ENCODE results near the gene DGCR8.

Gene DGCR8

GRCh38 chr22:20056696-20057386, 23.2 kb upstream of the DGCR8 start:
- no peak overlapping the region for H3K27ac ChIP-seq (ENCODE audit: low read depth, low read length)
- no peaks in the 10 kb centered on the region for H3F3A ChIP-seq (ENCODE audit: insufficient read depth)
- TF ChIP-seq CTCF (IDR thresholded peaks at IDR 0.05; ENCODE audit: insufficient read depth, low read length, poor library complexity, severe bottlenecking) (no peak), EZH2phosphoT487 (conservative IDR thresholded peaks at IDR 0.05; ENCODE audit: low read length) (no peak)
- H4K20me1 ChIP-seq (ENCODE audit: low read depth, low read length) = no peaks in the 10 kb centered on the region
- no peak overlapping the region for H3K4me3 ChIP-seq (ENCODE audit: insufficient read depth, low read length, poor library complexity, severe bottlenecking)
- no peak overlapping the region for H3K4me2 ChIP-seq (ENCODE audit: low read depth, low read length, poor library complexity, severe bottlenecking)
- H3K9me2 ChIP-seq (replicated peaks; ENCODE audit: insufficient read depth, low read length) = no peaks in the 10 kb centered on the region
- no peaks in the 10 kb centered on the region for H3K79me2 ChIP-seq (ENCODE audit: insufficient read depth, low read length)
- no peaks in the 10 kb centered on the region for H3K36me3 ChIP-seq (ENCODE audit: low read length)
- no peaks in the 10 kb centered on the region for H3K27me3 ChIP-seq (ENCODE audit: low read length)
- H2AFZ ChIP-seq (ENCODE audit: low read depth, low read length, severe bottlenecking) = no peak overlapping the region
- no peak overlapping the region for H3K9ac ChIP-seq (ENCODE audit: low read length)
- H3K9me3 ChIP-seq (ENCODE audit: insufficient read depth, low read length) = no peaks in the 10 kb centered on the region

GRCh38 chr22:20057596-20058268, 22.3 kb upstream of the DGCR8 start:
- H3K9me3 ChIP-seq (ENCODE audit: insufficient read depth, low read length) = no peaks in the 10 kb centered on the region
- no peaks in the 10 kb centered on the region for H3K9me2 ChIP-seq (replicated peaks; ENCODE audit: insufficient read depth, low read length)
- no peaks in the 10 kb centered on the region for H3K79me2 ChIP-seq (ENCODE audit: insufficient read depth, low read length)
- TF ChIP-seq CTCF (IDR thresholded peaks at IDR 0.05; ENCODE audit: insufficient read depth, low read length, poor library complexity, severe bottlenecking) = no peak
- TF ChIP-seq EZH2phosphoT487 (conservative IDR thresholded peaks at IDR 0.05; ENCODE audit: low read length) = no peak
- no peak overlapping the region for H3K9ac ChIP-seq (ENCODE audit: low read length)
- no peak overlapping the region for H3K4me3 ChIP-seq (ENCODE audit: insufficient read depth, low read length, poor library complexity, severe bottlenecking)
- H3K27me3 ChIP-seq (ENCODE audit: low read length) = no peaks in the 10 kb centered on the region
- no peak overlapping the region for H3K4me2 ChIP-seq (ENCODE audit: low read depth, low read length, poor library complexity, severe bottlenecking)
- H3F3A ChIP-seq (ENCODE audit: insufficient read depth) = no peaks in the 10 kb centered on the region
- H3K27ac ChIP-seq (ENCODE audit: low read depth, low read length) = no peak overlapping the region
- no peaks in the 10 kb centered on the region for H3K36me3 ChIP-seq (ENCODE audit: low read length)
- H4K20me1 ChIP-seq (ENCODE audit: low read depth, low read length) = no peaks in the 10 kb centered on the region
- H2AFZ ChIP-seq (ENCODE audit: low read depth, low read length, severe bottlenecking) = no peak overlapping the region

- no peaks in the 10 kb centered on the region for H3K36me3 ChIP-seq (ENCODE audit: low read length)
- H2AFZ ChIP-seq (ENCODE audit: low read depth, low read length, severe bottlenecking) = no peak overlapping the region
- no peak overlapping the region for H3K9ac ChIP-seq (ENCODE audit: low read length)
- TF ChIP-seq EZH2phosphoT487 (conservative IDR thresholded peaks at IDR 0.05; ENCODE audit: low read length) (no peak), CTCF (IDR thresholded peaks at IDR 0.05; ENCODE audit: insufficient read depth, low read length, poor library complexity, severe bottlenecking) (no peak)
- no peak overlapping the region for H3K27ac ChIP-seq (ENCODE audit: low read depth, low read length)
- no peaks in the 10 kb centered on the region for H3K9me3 ChIP-seq (ENCODE audit: insufficient read depth, low read length)
- H3K4me3 ChIP-seq (ENCODE audit: insufficient read depth, low read length, poor library complexity, severe bottlenecking) = no peak overlapping the region
- no peaks in the 10 kb centered on the region for H3K27me3 ChIP-seq (ENCODE audit: low read length)
- H3F3A ChIP-seq (ENCODE audit: insufficient read depth) = no peaks in the 10 kb centered on the region
- no peaks in the 10 kb centered on the region for H3K9me2 ChIP-seq (replicated peaks; ENCODE audit: insufficient read depth, low read length)
- no peaks in the 10 kb centered on the region for H4K20me1 ChIP-seq (ENCODE audit: low read depth, low read length)
- no peaks in the 10 kb centered on the region for H3K79me2 ChIP-seq (ENCODE audit: insufficient read depth, low read length)
- H3K4me2 ChIP-seq (ENCODE audit: low read depth, low read length, poor library complexity, severe bottlenecking) = no peak overlapping the region
These were observed 20.9 kb upstream of the DGCR8 start for GRCh38 chr22:20058989-20059770.

Measured in SU-DHL-6 (cell line).